Fibroblast of the aortic adventitia (primary cell): ENCODE measurements around the gene MYH13. TPM values are rescaled to one million over a fixed set of nuclear protein-coding genes. Genes with fewer than 3 reads are reported as not detected.
A peak's percentile ranks its signal among the peaks of the same experiment; 100 is the strongest.

Experiments used
- DNase-seq: peaks from one replicate; pipeline ENCODE4 v3.0.0-alpha.2; 2010; ENCODE audit warnings: low read depth
- H3K4me3 ChIP-seq: 2 replicates; pipeline ENCODE4 v1.5.1; 2011; ENCODE audit warnings: low read depth, mild to moderate bottlenecking, control low read depth, low read length, moderate library complexity
- CTCF ChIP-seq: IDR thresholded peaks from 2 replicates; pipeline ENCODE4 v1.5.1; 2011; ENCODE audit warnings: mild to moderate bottlenecking, low read length, control low read depth, inconsistent platforms; ENCODE audit not compliant: insufficient read depth
- total RNA-seq: library from RNA; depleted of rRNA; stranded (reverse); fragments of >200 nt; gene quantifications from 2 replicates; pipeline ENCODE4 v1.2.3, GENCODE V29; 2012; ENCODE audit warnings: low replicate concordance

MYH13 gene
- total RNA-seq, 1 donor: not detected

DNA sequence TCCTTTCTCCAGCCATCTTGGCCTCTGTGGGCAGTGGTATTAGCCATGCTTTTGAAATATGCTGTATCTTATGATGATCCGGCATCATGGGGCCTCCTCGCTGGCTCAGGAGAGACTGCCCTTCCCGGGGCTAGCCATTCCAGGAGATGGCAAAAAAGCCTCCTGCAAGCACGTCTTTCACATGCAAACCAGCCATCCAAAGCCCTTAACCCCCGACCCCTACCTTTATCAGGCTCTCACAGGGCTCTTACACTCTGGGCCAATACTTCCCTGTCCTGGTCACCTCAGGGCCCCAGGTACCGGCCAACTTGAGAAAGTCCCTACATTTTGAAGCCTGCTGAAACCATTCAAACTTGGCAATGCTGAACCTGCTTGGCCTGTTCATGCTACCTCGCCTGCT lies 36.4 kb downstream of the MYH13 start:
- no peak overlapping the region for H3K4me3 ChIP-seq
- DNase-seq: no peak
- TF ChIP-seq CTCF: no peak

DNA sequence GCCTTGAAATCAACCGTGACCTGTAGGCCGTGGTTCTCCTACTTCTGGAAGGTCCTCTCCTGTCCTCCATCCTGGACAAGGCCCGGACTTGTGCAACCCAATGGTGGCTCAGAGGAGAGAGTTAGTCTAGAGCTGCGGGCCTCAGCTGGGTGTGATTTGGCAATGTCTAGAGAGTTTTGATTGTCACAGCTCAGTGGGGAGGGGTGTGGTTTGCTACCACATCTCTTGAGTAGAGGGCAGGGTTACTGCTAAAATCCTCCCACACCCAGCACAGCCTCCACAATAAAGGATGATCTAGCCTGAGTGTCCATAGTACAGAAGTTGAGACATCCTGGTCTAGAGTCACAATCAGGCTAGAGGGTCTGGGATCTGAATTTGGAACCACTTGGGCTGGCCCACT lies 40.3 kb downstream of the MYH13 start:
- no peak overlapping the region for H3K4me3 ChIP-seq
- DNase-seq: no peak
- no peak for TF ChIP-seq CTCF

DNA sequence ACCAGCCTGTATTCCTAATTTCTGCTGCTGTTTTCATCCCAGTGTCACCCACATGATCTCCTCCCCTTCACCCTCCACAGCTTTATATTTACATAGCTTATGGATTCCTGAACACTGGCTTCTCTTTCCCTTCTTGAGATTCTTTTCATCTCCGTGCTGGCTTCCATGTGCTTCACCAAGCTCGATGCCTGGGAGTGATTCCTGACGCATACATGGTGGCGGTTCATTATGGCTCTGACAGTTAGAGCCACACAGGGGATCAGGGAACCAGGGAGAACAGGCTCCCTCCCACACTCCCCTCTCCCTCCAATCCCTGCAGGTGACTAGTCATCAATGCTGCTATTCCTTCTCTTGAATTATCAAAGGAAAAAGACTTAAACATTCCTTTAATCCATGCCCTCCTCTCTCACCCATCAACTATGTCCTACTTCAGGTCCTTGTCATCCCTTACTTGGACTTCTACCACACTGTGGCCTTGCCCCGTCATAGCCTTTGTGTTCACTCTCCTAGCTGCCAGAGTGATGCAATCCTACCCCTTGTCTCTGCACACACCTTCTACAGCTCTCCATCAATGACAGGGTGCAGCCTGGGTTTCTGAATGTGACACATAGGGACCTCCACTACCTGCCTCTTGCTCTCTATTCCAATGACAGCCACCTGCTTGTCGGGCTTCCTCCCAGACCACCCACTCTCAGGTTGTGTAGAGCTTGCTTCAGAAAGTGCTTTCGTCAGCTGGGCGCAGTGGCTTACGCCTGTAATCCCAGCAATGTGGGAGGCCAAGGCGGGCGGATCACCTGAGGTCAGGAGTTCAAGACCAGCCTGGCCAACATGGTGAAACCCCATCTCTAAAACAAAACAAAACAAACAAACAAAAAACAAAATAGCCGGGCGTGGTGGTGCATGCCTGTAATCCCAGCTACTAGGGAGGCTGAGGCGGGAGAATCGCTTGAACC lies 43.6 kb downstream of the MYH13 start:
- TF ChIP-seq CTCF: no peak
- no peak for DNase-seq

GRCh38 chr17:10328206-10328605 lies 44.6 kb downstream of the MYH13 start:
- no peak for TF ChIP-seq CTCF
- no peak overlapping the region for H3K4me3 ChIP-seq
- no peak for DNase-seq

More for the DNA sequence above, 43.6 kb downstream of the MYH13 start:
- no peak overlapping the region for H3K4me3 ChIP-seq

- DNase-seq: peak; percentile 83
- no peak overlapping the region for H3K4me3 ChIP-seq
- TF ChIP-seq CTCF: peak; percentile 89
Observed at GRCh38 chr17:10327640-10328039, 45.2 kb downstream of the MYH13 start.

DNA sequence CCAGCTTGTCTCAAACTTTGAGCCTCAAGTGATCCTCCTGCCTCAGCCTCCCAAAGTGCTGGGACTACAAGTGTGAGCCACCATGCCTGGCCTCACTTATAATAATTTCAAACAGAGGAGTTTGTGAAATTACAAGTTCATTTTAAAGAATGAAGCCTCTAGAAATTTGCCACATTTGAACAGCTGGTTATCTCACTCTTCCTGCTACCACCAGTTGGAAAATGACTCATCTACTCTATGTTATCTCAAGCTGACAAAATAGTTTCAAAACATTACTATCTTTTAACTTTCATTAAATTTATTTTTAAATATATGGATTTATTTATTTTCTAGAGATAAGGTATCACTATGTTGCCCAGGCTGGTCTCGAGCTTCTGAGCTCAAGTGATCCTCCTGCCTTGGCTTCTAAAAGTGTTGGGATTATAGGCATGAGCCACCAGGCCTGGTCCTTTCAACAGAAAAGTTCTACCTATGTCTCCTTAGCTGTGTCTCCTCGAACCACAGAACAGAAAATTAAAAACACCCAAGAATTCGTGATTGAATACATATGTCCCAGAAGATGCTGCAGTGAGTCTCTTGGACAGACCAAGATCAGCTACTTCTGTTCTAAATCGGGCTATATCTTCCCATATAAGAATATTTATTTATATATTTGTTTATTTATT lies 47.6 kb downstream of the MYH13 start:
- DNase-seq: peak; percentile 25
- no peak overlapping the region for H3K4me3 ChIP-seq

More for the DNA sequence above, 47.6 kb downstream of the MYH13 start:
- TF ChIP-seq CTCF: no peak
